Effector memory CD4-positive, alpha-beta T cell (primary cell): ENCODE data around the gene TEKT5.

Source experiments
- DNase-seq, 3 donors: peaks; one replicate each; pipeline ENCODE4 v3.0.0-alpha.2; 2020
- H3K27ac ChIP-seq: 2 replicates; pipeline ENCODE4 v1.7.0; 2013; ENCODE audit warnings: mild to moderate bottlenecking, low read length, moderate library complexity; ENCODE audit not compliant: insufficient read depth, poor library complexity, severe bottlenecking
- H3K27me3 ChIP-seq: replicated peaks from 2 replicates; pipeline ENCODE4 v1.7.0; 2013; ENCODE audit warnings: mild to moderate bottlenecking, low read length; ENCODE audit not compliant: insufficient read depth, control insufficient read depth, poor library complexity, severe bottlenecking
- H3K36me3 ChIP-seq: 2 replicates; pipeline ENCODE4 v1.7.0; 2013; ENCODE audit warnings: mild to moderate bottlenecking, low read length, moderate library complexity; ENCODE audit not compliant: control insufficient read depth, insufficient read depth
- H3K4me1 ChIP-seq: 2 replicates; pipeline ENCODE4 v1.7.0; 2013; ENCODE audit warnings: low read length, mild to moderate bottlenecking; ENCODE audit not compliant: control insufficient read depth, insufficient read depth, poor library complexity, severe bottlenecking
- H3K4me3 ChIP-seq: 2 replicates; pipeline ENCODE4 v1.7.0; 2013; ENCODE audit warnings: low read length, low read depth, mild to moderate bottlenecking; ENCODE audit not compliant: insufficient read depth, poor library complexity, severe bottlenecking
- H3K9me3 ChIP-seq: 2 replicates; pipeline ENCODE4 v1.7.0; 2013; ENCODE audit warnings: mild to moderate bottlenecking, low read length, moderate library complexity; ENCODE audit not compliant: control insufficient read depth

Gene TEKT5

DNA sequence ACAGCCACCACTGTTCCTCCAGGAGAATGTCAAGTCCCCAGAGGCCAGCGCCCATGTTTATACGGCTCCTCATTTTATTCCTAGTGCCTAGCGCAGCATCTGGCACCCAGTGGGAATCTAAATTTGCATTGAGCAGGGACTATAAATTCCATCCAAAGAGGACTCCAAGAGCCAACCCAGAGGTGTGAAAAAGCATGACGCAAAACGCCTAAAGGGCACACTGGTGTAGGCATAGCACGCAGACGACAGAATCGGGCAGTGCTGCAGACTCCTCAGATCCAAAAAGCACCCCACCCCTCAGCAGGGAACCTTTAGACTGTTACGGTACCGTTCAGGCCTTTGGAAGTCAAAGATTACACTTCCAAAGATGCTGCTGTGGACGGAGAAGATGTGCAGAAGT is 19.5 kb downstream of the TEKT5 start:
- Histone ChIP-seq H3K27me3 (no peaks in the 10 kb centered on the region), H3K9me3 (no peaks in the 10 kb centered on the region)
- no peak for DNase-seq

DNA sequence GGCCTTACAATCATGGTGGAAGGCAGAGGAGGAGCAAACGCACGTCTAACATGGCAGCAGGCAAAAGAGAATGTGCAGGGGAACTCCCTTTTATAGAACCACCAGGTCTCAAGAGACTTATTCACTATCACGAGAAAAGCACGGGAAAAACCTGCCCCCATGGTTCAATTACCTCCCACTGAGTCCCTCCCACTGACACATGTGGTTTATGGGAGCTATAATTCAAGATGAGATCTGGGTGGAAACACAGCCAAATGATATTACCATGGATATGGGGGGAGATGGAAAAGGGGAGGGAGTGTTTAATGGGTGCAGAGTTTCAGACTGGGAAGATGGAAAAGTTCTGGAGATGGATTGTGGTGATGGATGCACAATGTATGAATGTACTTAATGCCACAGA is 23.0 kb downstream of the TEKT5 start:
- DNase-seq, result no peak
- no peak overlapping the region for H3K4me3 ChIP-seq
- no peaks in the 10 kb centered on the region for H3K4me1 ChIP-seq
- no peaks in the 10 kb centered on the region for H3K27me3 ChIP-seq
- no peaks in the 10 kb centered on the region for H3K36me3 ChIP-seq
- H3K27ac ChIP-seq, result no peak overlapping the region
- H3K9me3 ChIP-seq, result no peaks in the 10 kb centered on the region

More for the DNA sequence above, 19.5 kb downstream of the TEKT5 start:
- H3K36me3 ChIP-seq, result no peaks in the 10 kb centered on the region
- no peaks in the 10 kb centered on the region for H3K4me1 ChIP-seq
- H3K27ac ChIP-seq, result no peak overlapping the region
- H3K4me3 ChIP-seq, result no peak overlapping the region

DNA sequence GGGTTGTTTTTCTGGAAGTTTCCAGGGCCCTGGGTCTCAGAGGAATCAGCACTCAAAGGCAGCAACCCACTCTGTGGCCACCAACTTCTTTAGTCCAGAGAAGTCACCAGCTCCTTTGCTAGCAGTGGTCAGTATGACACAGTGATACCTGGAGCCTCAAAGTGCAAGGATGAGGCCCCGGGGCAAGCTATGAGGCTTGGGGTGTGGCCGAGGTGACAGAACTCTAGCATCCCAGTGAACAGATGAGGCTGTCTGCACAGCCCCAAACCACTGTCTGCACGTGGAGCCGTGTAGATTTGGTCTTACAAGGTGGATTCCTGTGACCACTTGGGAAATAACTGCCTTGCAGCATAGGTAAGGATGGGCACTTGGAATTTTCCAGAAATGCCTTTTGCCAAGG is 24.9 kb downstream of the TEKT5 start:
- Histone ChIP-seq H3K36me3 (no peaks in the 10 kb centered on the region), H3K9me3 (no peaks in the 10 kb centered on the region), H3K4me1 (no peaks in the 10 kb centered on the region), H3K27ac (no peak overlapping the region), H3K4me3 (no peak overlapping the region), H3K27me3 (no peaks in the 10 kb centered on the region)
- DNase-seq, result no peak

DNA sequence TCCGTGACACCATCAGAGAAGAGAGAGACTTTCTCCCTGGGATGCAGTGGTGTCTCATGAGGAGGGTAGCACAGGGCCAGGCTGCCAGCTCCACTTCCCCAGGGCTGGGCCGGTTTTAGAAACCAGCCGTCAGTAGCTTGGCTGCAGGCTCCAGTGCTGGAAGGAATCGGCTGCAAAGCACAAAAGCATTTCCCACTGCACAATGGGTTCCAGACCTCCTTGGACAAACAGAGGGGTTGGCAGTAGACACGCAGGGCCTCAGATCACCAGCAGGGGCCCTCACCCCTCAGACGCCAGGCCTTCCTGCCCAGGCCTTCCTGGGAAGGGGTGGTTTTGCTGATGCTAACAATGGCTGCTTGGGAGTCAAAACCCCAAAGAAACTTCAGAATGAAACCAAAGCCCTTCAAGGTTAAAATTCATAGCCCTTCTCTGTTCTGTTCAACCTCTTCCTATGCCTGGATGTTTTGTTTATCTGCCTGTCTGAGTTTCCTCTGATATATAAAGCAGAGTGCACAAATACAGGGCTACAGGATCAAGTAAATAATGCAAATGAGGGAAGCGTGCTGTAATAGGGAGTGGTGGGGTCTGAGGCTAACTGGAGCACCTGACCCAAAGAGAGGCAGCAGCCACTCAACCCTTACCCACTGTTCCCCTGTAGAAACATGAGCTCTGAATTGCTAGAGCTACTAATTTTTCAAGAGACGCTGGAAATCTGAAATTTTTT is 26.2 kb downstream of the TEKT5 start:
- no peak for DNase-seq
- Histone ChIP-seq H3K36me3 (no peaks in the 10 kb centered on the region), H3K9me3 (no peaks in the 10 kb centered on the region), H3K27me3 (no peaks in the 10 kb centered on the region), H3K4me1 (no peaks in the 10 kb centered on the region), H3K4me3 (no peak overlapping the region), H3K27ac (no peak overlapping the region)

DNA sequence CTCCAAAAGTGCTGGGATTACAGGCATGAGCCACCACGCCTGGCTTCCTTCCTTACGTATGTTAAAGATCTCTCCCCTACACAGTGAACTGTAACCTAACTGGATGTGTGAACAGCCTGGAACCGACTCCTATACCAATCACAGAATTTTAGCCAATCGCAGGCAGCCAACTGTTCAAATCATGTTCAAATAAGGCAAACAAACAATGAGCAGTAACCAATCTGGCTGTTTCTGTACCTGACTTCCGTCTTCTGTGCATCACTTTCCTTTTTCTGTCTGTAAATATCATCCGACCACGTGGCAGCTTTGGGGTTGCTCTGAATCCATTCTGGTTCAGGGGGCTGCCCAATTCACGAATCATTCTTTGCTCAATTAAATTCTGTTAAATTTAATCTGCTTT is 27.5 kb downstream of the TEKT5 start:
- Histone ChIP-seq H3K9me3 (no peaks in the 10 kb centered on the region), H3K27me3 (no peaks in the 10 kb centered on the region), H3K4me3 (no peak overlapping the region), H3K4me1 (no peaks in the 10 kb centered on the region), H3K36me3 (no peaks in the 10 kb centered on the region), H3K27ac (no peak overlapping the region)
- no peak for DNase-seq

DNA sequence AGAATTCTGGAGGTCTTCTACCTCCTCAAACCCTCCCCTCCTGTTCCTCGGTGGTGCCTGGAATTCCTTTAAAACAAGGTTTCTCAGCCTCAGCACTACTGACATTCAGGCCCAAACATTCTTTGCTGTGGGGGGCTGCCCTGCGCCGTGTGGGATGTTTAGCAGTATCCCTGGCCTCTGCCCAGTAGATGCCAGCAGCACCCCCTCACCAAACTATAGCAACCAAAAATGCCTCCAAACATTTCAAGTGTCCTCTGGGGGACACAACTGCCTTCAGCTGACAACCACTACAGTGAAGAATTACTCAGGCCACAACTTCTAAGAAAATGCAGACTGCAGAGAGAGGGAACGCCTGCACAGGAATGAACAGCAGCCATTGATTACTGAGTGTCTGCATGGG is 28.4 kb downstream of the TEKT5 start:
- Histone ChIP-seq H3K27me3 (no peaks in the 10 kb centered on the region), H3K4me1 (no peaks in the 10 kb centered on the region), H3K9me3 (no peaks in the 10 kb centered on the region), H3K36me3 (no peaks in the 10 kb centered on the region), H3K4me3 (no peak overlapping the region), H3K27ac (no peak overlapping the region)
- no peak for DNase-seq

DNA sequence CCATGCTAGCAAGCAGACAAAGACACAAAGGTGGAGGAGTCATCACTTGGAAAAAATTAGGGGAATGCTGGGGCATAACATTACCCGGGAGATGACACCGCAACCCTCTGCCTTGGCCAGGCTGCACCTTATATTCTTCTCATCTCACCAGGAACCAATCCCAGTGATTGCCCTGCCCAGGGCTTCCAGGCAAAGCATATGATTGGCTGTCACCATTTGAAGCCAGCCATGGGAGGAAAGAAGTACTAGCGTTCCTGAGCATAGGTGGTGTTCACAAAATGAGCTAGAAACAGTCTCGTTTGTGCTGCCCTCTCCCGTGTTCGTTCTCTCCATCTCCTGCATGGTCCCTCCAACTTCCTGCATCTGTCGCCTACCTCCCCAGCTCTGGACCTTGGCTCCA is 29.6 kb downstream of the TEKT5 start:
- H3K27me3 ChIP-seq, result no peaks in the 10 kb centered on the region
- H3K4me3 ChIP-seq, result no peak overlapping the region
- H3K4me1 ChIP-seq, result no peaks in the 10 kb centered on the region
- no peak for DNase-seq
- no peaks in the 10 kb centered on the region for H3K36me3 ChIP-seq
- H3K27ac ChIP-seq, result no peak overlapping the region
- H3K9me3 ChIP-seq, result no peaks in the 10 kb centered on the region

DNA sequence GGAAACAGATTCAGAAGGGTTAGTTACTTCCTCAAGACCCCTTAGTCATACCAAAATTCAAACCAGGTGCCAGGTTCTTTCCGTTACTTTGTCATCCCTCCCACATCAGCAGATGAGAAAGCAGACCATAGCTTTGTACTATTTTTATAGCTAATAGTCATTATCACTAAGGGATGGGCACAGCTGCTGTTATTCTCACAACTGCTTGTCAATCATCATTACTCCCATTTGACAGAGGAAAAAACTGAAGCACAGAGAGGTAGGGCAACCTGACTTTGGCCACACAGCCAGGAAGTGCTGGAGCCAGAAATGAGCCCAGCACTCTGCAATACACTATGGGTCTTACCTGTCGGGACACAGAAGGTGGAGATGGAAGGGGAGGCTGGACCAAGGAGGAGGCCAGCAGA is 30.0 kb downstream of the TEKT5 start:
- no peak for DNase-seq
- Histone ChIP-seq H3K4me3 (no peak overlapping the region), H3K9me3 (no peaks in the 10 kb centered on the region), H3K27me3 (no peaks in the 10 kb centered on the region), H3K4me1 (no peaks in the 10 kb centered on the region), H3K36me3 (no peaks in the 10 kb centered on the region), H3K27ac (no peak overlapping the region)

DNA sequence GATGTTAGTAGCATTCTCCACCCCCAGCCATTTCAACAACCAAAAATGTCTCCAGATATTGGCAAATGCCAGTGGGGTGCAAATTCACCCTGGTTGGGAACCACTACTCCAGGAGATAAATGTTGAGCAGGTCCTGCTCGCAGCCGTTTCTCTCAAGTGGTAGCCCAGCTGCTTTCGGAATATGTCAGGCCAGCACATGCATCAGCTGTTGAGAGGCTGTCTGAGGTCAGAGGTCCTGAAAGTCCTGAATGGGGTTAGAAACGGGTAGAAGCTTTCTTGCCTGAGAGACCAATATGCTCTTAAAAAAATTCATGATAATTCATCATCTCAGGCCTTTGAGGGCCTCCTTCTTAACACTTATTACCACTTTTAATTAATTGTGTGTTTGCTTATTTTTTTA is 31.0 kb downstream of the TEKT5 start:
- no peaks in the 10 kb centered on the region for H3K27me3 ChIP-seq
- no peaks in the 10 kb centered on the region for H3K36me3 ChIP-seq
- no peak for DNase-seq
- no peaks in the 10 kb centered on the region for H3K4me1 ChIP-seq
- no peaks in the 10 kb centered on the region for H3K9me3 ChIP-seq
- no peak overlapping the region for H3K27ac ChIP-seq
- H3K4me3 ChIP-seq, result no peak overlapping the region

DNA sequence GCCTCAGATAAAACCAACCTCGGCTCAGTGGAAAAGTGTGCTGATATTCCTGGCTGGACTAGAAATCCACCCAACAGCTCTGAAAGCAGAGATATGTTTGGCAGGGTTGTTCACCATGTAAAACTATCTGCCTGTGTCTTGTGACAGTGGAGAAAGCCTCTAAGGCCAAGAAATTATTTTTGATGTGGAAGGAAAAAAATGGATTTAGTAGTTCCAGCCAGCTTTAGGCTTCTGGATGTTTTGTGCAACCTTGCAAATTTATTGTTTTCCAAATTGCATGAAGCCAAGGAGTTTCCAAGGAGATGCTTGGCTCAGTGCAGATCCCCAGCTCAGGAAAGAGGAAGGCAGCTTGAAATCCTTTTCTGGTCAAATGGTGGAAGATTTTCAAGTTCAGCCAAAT is 31.6 kb downstream of the TEKT5 start:
- Histone ChIP-seq H3K27me3 (no peaks in the 10 kb centered on the region), H3K27ac (no peak overlapping the region), H3K36me3 (no peaks in the 10 kb centered on the region), H3K4me1 (no peaks in the 10 kb centered on the region), H3K4me3 (no peak overlapping the region), H3K9me3 (no peaks in the 10 kb centered on the region)
- no peak for DNase-seq
